A673 (cell line): Measurements from ENCODE around the gene CFAP99.

Experiments
- CTCF ChIP-seq: fragments of 300-800, 200-600 bp; sonication (generic); conservative IDR thresholded peaks from 2 replicates; pipeline ENCODE4 v1.5.1; 2017; ENCODE audit warnings: low read depth, mild to moderate bottlenecking, antibody characterized with exemption, low read length, moderate library complexity, mixed read lengths
- EZH2 ChIP-seq: fragments of 200-600 bp; sonication (generic); IDR thresholded peaks from 2 replicates; pipeline ENCODE4 v1.6.1; 2017; ENCODE audit warnings: borderline replicate concordance, low read depth, mild to moderate bottlenecking, mixed read lengths, antibody characterized with exemption, low read length; ENCODE audit not compliant: poor library complexity, severe bottlenecking

- TF ChIP-seq CTCF = no peak
- TF ChIP-seq EZH2 = no peak
These were observed 48.0 kb upstream of the CFAP99 start for GRCh38 chr4:2370597-2371320.
